GM23338 (cell line): ENCODE measurements around the gene CCDC92B. TPM values are rescaled to one million over a fixed set of nuclear protein-coding genes. Genes with fewer than 3 reads are reported as not detected.

Source experiments
- ATAC-seq: fragments of 200-7000 bp; cut with Tn5 transposase; 3 replicates; pipeline ENCODE4 v1.9.1; 2020
- DNase-seq: peaks from one replicate; pipeline ENCODE4 v3.0.0-alpha.2; 2015; ENCODE audit warnings: low spot score
- H2AFZ ChIP-seq: fragments of 200-600 bp; sonication (generic); 2 replicates; pipeline ENCODE4 v1.8.0; 2016; ENCODE audit warnings: antibody characterized with exemption, mild to moderate bottlenecking, moderate library complexity
- H3F3A ChIP-seq: fragments of 200-600 bp; sonication (generic); replicated peaks from 2 replicates; pipeline ENCODE4 v1.8.0; 2017; ENCODE audit warnings: antibody characterized with exemption, mixed run types, low read depth
- H3K27ac ChIP-seq: fragments of 200-600 bp; sonication (generic); 2 replicates; pipeline ENCODE4 v1.6.1; 2016; ENCODE audit warnings: low read depth
- H3K27me3 ChIP-seq: fragments of 200-600 bp; sonication (generic); 2 replicates; pipeline ENCODE4 v1.8.0; 2016; ENCODE audit warnings: mild to moderate bottlenecking, mixed run types, moderate library complexity; ENCODE audit not compliant: insufficient read depth
- H3K36me3 ChIP-seq: fragments of 200-600 bp; sonication (generic); 2 replicates; pipeline ENCODE4 v1.8.0; 2016; ENCODE audit warnings: mild to moderate bottlenecking; ENCODE audit not compliant: insufficient read depth
- H3K4me1 ChIP-seq: fragments of 200-600 bp; sonication (generic); 2 replicates; pipeline ENCODE4 v1.8.0; 2016; ENCODE audit warnings: mild to moderate bottlenecking, moderate library complexity; ENCODE audit not compliant: insufficient read depth
- H3K4me2 ChIP-seq: fragments of 200-600 bp; sonication (generic); 2 replicates; pipeline ENCODE4 v1.7.1; 2017; ENCODE audit warnings: mixed run types
- H3K4me3 ChIP-seq: fragments of 200-600 bp; sonication (generic); 2 replicates; pipeline ENCODE4 v1.6.1; 2016; ENCODE audit warnings: mixed run types
- H3K79me2 ChIP-seq: fragments of 200-600 bp; sonication (generic); replicated peaks from 2 replicates; pipeline ENCODE4 v1.8.0; 2017; ENCODE audit warnings: mild to moderate bottlenecking; ENCODE audit not compliant: insufficient read depth
- H3K9me2 ChIP-seq: fragments of 200-600 bp; sonication (generic); 2 replicates; pipeline ENCODE4 v1.8.0; 2017; ENCODE audit not compliant: insufficient read depth
- H4K20me1 ChIP-seq: fragments of 200-600 bp; sonication (generic); replicated peaks from 2 replicates; pipeline ENCODE4 v1.8.0; 2017; ENCODE audit warnings: mild to moderate bottlenecking; ENCODE audit not compliant: insufficient read depth
- H3K27ac Mint-ChIP-seq: 2 replicates; pipeline ENCODE4 v1.8.0; 2020; ENCODE audit warnings: inconsistent platforms, mild to moderate bottlenecking, moderate library complexity, mixed read lengths
- H3K27me3 Mint-ChIP-seq: 3 replicates; pipeline ENCODE4 v1.8.0; 2022; ENCODE audit warnings: low read depth, mild to moderate bottlenecking, moderate library complexity, mixed read lengths, inconsistent platforms; ENCODE audit not compliant: insufficient read depth, poor library complexity
- H3K36me3 Mint-ChIP-seq: 3 replicates; pipeline ENCODE4 v1.8.0; 2021; ENCODE audit warnings: low read depth, mild to moderate bottlenecking, inconsistent platforms, moderate library complexity, mixed read lengths
- H3K4me1 Mint-ChIP-seq: 3 replicates; pipeline ENCODE4 v1.8.0; 2020; ENCODE audit warnings: mild to moderate bottlenecking, inconsistent platforms, mixed read lengths
- H3K4me3 Mint-ChIP-seq: 3 replicates; pipeline ENCODE4 v1.8.0; 2021; ENCODE audit warnings: moderate library complexity, mild to moderate bottlenecking, inconsistent platforms, mixed read lengths
- H3K9me3 Mint-ChIP-seq: 3 replicates; pipeline ENCODE4 v1.8.0; 2020; ENCODE audit warnings: moderate library complexity, mild to moderate bottlenecking, inconsistent platforms, mixed read lengths
- CREB1 ChIP-seq: fragments of 250-450 bp; sonication (Bioruptor Pico); IDR thresholded peaks from 2 replicates; pipeline ENCODE4 v1.5.0; 2020; ENCODE audit warnings: low read depth, mild to moderate bottlenecking, moderate library complexity
- CTCF ChIP-seq, 2 experiments: fragments of 200-600 bp in 1 of 2; sonication (generic) in 1 of 2; conservative IDR thresholded peaks; 2 replicates each; pipeline versions ENCODE4 v1.5.1 to v1.6.1; 2016 to 2017; ENCODE audit warnings: antibody characterized with exemption in 2 of 2, low read depth in 2 of 2, mild to moderate bottlenecking in 2 of 2, moderate library complexity in 1 of 2
- ETS1 ChIP-seq: IDR thresholded peaks from 2 replicates; pipeline ENCODE4 v1.6.1; 2016; ENCODE audit warnings: antibody characterized with exemption
- EZH2 ChIP-seq: fragments of 200-600 bp; sonication (generic); IDR thresholded peaks from one replicate; pipeline ENCODE4 v1.8.0; 2017; ENCODE audit warnings: antibody characterized with exemption, mild to moderate bottlenecking, low read depth; ENCODE audit not compliant: unreplicated experiment
- EZH2phosphoT487 ChIP-seq: fragments of 200-600 bp; sonication (generic); IDR thresholded peaks from one replicate; pipeline ENCODE4 v1.8.1; 2018; ENCODE audit warnings: antibody characterized with exemption; ENCODE audit not compliant: unreplicated experiment
- JUNB ChIP-seq: IDR thresholded peaks from one replicate; pipeline ENCODE4 v1.6.1; 2016; ENCODE audit warnings: antibody characterized with exemption; ENCODE audit not compliant: unreplicated experiment
- NANOG ChIP-seq: IDR thresholded peaks from 2 replicates; pipeline ENCODE4 v1.6.1; 2016; ENCODE audit warnings: antibody characterized with exemption, borderline replicate concordance
- POLR2AphosphoS5 ChIP-seq: IDR thresholded peaks from 2 replicates; pipeline ENCODE4 v1.6.1; 2016; ENCODE audit warnings: antibody characterized with exemption, low read depth
- REST ChIP-seq: IDR thresholded peaks from one replicate; pipeline ENCODE4 v1.6.1; 2018; ENCODE audit warnings: antibody characterized with exemption; ENCODE audit not compliant: unreplicated experiment
- STAT1 ChIP-seq: IDR thresholded peaks from one replicate; pipeline ENCODE4 v1.6.1; 2016; ENCODE audit warnings: antibody characterized with exemption; ENCODE audit not compliant: unreplicated experiment
- ZNF114 ChIP-seq: fragments of 250-450 bp; sonication (Bioruptor Pico); IDR thresholded peaks from 2 replicates; pipeline ENCODE4 v1.5.0; 2020; ENCODE audit warnings: mild to moderate bottlenecking, moderate library complexity
- ZNF331 ChIP-seq: fragments of 250-450 bp; sonication (Bioruptor Pico); IDR thresholded peaks from 2 replicates; pipeline ENCODE4 v1.5.0; 2020; ENCODE audit warnings: low read depth, mild to moderate bottlenecking, moderate library complexity
- ZNF462 ChIP-seq: fragments of 250-450 bp; sonication (Bioruptor Pico); IDR thresholded peaks from 2 replicates; pipeline ENCODE4 v1.5.0; 2020; ENCODE audit warnings: mild to moderate bottlenecking, moderate library complexity
- polyA plus RNA-seq: library from polyadenylated mRNA; unstranded; fragments of >200 nt; fragmentation: Nextera tagmentation; extraction: Ambion mirVana; gene quantifications from 2 replicates; pipeline ENCODE4 v1.2.1, GENCODE V29; 2016
- total RNA-seq: library from RNA; depleted of rRNA; stranded (reverse); fragments of >200 nt; shearing (Covaris generic); gene quantifications from 2 replicates; pipeline ENCODE4 v1.2.3, GENCODE V29; 2014

Gene CCDC92B
- total and polyA plus RNA-seq, 2 experiments from 2014 or later: 5.7 to 9.1 TPM

- Histone ChIP-seq H3K79me2 (no peaks in the 10 kb centered on the region), H3K4me3 (no peak overlapping the region), H3K4me2 (no peak overlapping the region), H3K9me2 (no peaks in the 10 kb centered on the region), H3F3A (peaks cover 10% of the 10 kb centered on the region), H3K27ac (no peak overlapping the region), H3K36me3 (peaks cover 17% of the 10 kb centered on the region; the same call in 1 of the 2 replicates), H4K20me1 (peaks cover 8% of the 10 kb centered on the region), H2AFZ (no peak overlapping the region), H3K27me3 (no peaks in the 10 kb centered on the region), H3K4me1 (peaks cover 7% of the 10 kb centered on the region; the same call in 1 of the 2 replicates)
- no peak for TF ChIP-seq EZH2
- no peak for TF ChIP-seq ZNF462 (CRISPR knock-in tag)
- TF ChIP-seq ETS1: no peak
- TF ChIP-seq JUNB: no peak
- TF ChIP-seq EZH2phosphoT487: no peak
- TF ChIP-seq CTCF (conservative IDR thresholded peaks at IDR 0.05; ENCODE audit: low read depth in 2 of 2): no peak
- no peak for TF ChIP-seq POLR2AphosphoS5
- no peak for TF ChIP-seq NANOG
- no peak for TF ChIP-seq ZNF331
- no peak for TF ChIP-seq ZNF114 (CRISPR knock-in tag)
- no peak for TF ChIP-seq STAT1
- no peak for TF ChIP-seq CREB1 (CRISPR knock-in tag)
- no peak for TF ChIP-seq REST
- Mint-ChIP-seq H3K4me1 (peaks cover 15% of the 10 kb centered on the region; the same call in 2 of the 3 replicates), H3K36me3 (peaks cover 31% of the 10 kb centered on the region), H3K27ac (no peak overlapping the region), H3K9me3 (no peaks in the 10 kb centered on the region), H3K27me3 (peaks cover 15% of the 10 kb centered on the region), H3K4me3 (no peak overlapping the region)
- DNase-seq: no peak
- no peak for ATAC-seq
Measured at GRCh38 chr17:2683912-2684311, 65.5 kb downstream of the CCDC92B start.
